NCI-H69 (cell line): Measurements from ENCODE around the gene PIKFYVE.
A peak's percentile ranks its signal among the peaks of the same experiment; 100 is the strongest.
"Not testable (repeated sequence)": the region's sequence is repeated elsewhere in the genome, so short reads cannot be mapped to it uniquely, and the experiment has no call there.

ENCODE experiments used
- DNase-seq: peaks from one replicate; lab custom pipeline; 2025; lab: John Stamatoyannopoulos, UW

The PIKFYVE gene

DNA sequence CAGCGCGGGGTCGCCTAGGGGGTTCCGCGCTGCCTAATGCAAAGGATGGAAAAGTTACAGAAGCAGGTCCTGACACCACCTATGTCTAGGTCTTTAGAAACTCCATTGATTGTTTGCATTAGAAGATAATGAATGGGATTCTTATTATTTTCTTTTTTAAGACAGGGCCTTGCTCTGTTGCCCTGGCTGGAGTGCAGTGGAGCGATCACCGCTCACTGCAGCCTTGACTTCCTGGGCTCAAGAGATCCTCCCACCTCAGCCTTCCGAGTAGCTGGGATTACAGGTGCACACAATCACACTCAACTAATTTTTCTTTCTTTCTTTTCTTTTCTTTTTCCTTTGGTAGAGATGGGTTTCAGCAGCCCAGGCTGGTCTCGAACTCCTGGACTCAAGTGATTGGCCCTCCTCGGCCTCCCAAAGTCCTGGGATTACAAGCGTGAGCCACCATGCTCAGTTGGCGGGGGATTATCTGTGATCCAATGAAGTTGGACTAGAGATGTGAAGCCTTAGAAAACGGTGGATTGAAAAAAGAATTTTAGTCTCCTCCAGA lies 10.4 kb upstream of the PIKFYVE start:
- DNase-seq: no peak

DNA sequence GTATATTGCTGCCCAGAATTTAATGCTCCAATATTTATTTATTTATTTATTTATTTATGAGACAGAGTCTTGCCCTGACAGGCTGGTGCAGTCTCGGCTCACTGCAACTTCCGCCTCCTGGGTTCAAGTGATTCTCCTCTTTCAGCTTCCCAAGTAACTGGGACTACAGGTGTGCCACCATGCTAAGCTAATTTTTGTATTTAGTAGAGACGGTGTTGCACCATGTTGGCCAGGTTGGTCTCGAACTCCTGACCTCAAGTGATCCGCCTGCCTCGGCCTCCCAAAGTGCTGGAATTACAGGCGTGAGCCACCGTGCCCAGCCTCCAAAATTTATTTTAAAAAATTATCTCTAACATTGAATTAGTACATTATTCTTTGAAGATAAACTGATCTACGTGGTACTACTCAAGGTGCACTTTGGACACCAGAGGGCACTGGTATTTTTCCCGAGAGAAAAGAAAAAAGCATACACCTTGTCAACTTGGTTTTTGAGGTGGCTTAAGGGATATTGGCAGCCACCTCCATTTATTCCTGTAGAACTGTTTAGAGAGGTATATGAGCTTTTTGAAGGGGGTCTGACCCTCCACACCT lies 9.8 kb upstream of the PIKFYVE start:
- peak; percentile 2 for DNase-seq

GRCh38 chr2:208256849-208257813 lies 8.9 kb upstream of the PIKFYVE start:
- not testable (repeated sequence) for DNase-seq

DNA sequence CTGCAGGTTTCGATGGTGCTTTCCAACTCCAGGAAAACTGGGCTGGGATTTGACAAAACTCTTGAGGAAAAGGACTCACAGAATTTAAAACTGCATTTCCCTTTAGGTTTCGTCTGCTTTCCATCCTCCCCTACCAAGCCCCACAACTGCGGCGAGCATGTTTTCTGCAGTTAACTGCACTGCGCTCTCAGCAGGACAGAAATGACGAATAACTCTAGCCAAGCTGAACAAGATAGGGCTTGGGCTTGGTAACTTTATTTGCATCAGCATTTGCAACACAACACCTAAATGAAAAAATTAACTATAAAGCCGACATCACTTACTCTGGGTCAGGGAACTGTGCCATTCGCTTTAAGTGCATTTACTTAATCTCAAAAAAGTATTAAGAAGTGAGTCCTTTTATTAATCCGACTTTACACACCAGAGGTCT lies 669 bp upstream of the PIKFYVE start:
- DNase-seq: peak; percentile 49

- no peak for DNase-seq
Observed at GRCh38 chr2:208266553-208266893, 468 bp downstream of the PIKFYVE start.

DNA sequence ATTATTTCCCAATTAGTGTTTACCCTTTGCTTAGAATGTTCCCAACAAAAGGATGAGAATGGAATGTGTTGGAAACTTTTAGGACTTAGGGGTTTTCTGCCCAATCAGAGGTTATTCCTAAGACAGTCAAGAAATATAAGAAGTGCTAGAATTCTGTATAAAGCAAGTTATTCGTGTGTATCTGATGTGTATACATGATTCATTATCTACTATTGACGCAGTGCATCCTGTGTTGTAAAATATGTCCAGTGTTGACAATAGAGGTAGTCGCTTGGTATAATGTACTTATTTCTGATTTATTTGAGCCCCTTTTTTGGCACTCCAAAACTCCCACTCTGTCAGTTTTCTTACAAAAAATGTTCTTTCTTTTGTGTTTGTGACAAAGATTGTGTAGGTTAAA lies 881 bp downstream of the PIKFYVE start:
- peak; percentile 12 for DNase-seq

- peak; percentile 16 for DNase-seq
Observed at GRCh38 chr2:208267526-208267925, 1.5 kb downstream of the PIKFYVE start.

DNA sequence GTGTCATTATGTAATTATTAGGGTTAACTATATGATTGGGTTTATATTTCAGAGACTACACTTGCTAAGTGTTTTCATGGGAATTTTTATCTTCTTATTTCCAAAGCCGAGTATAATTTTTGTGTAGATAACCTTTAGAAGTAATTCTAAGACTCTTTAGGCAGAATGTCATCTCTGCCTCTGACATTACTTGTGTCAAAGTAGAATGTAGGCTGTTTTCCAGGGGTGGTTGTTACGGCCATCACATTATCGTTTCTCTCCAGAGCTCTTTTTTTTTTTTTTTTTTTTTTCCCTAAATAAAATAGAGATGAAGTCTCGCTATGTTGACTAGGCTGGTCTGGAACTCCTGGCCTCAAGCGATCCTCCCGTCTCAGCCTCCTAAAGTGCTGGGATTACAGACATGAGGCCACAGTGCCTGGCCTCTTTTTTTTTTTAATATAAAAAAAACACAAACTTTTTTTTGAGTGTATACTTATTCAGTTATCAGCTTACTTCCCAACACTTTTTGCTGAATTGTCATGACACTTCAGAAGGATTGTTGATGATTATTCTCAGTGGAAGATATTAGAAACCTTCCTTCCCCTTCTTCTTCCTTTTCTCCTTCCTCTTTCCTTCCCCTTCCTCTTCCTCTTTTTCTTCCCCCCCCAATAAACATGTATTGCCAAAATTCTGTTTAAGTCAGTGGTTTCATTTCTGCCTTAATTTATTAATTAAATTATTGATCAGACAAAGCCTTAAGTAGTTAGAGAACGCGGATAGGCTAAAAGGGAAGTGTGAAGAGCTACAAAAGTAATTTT lies 2.3 kb downstream of the PIKFYVE start:
- DNase-seq: no peak

GRCh38 chr2:208269091-208269490 lies 3.0 kb downstream of the PIKFYVE start:
- no peak for DNase-seq

- DNase-seq: no peak
Observed at GRCh38 chr2:208274748-208275147, 8.7 kb downstream of the PIKFYVE start.

- DNase-seq: no peak
Observed at GRCh38 chr2:208278549-208278948, 12.5 kb downstream of the PIKFYVE start.

GRCh38 chr2:208279236-208279635 lies 13.2 kb downstream of the PIKFYVE start:
- DNase-seq: no peak

GRCh38 chr2:208280234-208280633 lies 14.2 kb downstream of the PIKFYVE start:
- no peak for DNase-seq

DNA sequence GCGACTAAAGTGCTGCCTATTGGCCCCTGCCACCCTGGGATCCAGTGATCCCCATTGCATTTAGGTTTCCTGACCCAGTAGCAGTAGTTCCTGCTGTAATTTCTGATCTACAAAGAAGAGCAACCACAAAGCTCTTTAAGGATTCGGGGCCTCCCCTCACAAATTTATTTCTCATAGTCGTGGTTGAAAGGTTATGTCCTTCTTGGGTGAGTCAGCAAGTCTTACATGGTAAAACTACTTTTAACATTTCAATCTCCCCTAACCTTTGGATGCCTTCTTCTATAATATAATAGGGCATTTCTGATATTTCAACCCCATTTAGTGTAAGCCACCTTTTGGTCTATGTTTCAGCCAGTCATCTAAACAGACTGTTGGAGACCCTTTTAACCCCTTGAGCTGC lies 14.9 kb downstream of the PIKFYVE start:
- no peak for DNase-seq

DNA sequence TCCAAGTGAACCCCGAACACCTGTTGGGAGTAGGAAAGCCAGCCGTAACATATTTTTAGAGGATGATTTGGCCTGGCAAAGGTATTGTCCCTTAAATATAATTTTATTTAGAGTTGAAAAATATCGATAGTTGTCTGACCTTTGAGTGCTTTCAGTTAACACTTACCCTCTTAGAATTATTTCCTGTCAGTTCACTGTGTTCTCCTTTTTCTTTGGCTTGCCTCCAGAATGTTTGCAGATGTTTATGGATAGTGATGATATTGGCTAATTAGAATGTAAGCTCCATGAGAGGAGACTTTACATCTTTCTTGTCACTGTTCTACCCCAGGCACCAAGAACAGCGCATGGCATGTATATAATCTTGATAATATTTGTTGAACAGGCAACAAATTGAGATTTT lies 19.8 kb downstream of the PIKFYVE start:
- DNase-seq: no peak

- no peak for DNase-seq
Observed at GRCh38 chr2:208294482-208295024, 28.5 kb downstream of the PIKFYVE start.

- DNase-seq: no peak
Observed at GRCh38 chr2:208295834-208296233, 29.8 kb downstream of the PIKFYVE start.

DNA sequence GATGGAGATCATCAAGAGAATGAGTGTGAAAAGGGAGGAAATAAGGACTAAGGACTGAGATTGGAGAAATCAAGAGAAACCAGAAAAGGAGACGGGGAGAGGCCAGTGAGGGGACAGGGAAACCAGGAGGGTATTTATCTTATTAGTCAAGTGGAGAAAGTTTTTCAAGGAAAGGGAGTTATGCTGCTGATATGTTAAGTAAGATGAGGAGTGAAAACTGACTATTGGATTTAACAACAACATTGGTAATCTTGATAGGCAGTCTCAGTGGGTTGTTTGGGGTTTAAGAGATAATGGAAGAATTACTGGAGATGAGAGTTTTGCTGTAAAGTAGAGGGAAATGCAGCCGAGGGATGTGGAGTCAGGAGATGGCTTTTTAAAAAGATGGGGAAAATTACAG lies 30.6 kb downstream of the PIKFYVE start:
- DNase-seq: no peak

GRCh38 chr2:208297961-208298360 lies 31.9 kb downstream of the PIKFYVE start:
- DNase-seq: no peak

GRCh38 chr2:208300847-208301618 lies 35.0 kb downstream of the PIKFYVE start:
- peak; percentile 1 for DNase-seq

- DNase-seq: no peak
Observed at GRCh38 chr2:208304157-208304556, 38.1 kb downstream of the PIKFYVE start.
